Common myeloid progenitor, CD34-positive (primary cell): ENCODE results near the gene UROD.
A peak's percentile ranks its signal among the peaks of the same experiment; 100 is the strongest.

Source experiments
- CTCF ChIA-PET: fragments of 350-600 bp; sonication (Branson Sonifier 250); formaldehyde crosslinking; loops from one replicate; lab custom pipeline; 2021; ENCODE audit warnings: antibody characterized with exemption; lab: Charles Lee
- POLR2A ChIA-PET: fragments of 350-600 bp; sonication (Branson Sonifier 250); formaldehyde crosslinking; loops from one replicate; lab custom pipeline; 2021; ENCODE audit warnings: antibody characterized with exemption; lab: Charles Lee
- DNase-seq, 3 donors: peaks; one replicate each; pipeline versions ENCODE4 v3.0.0 to v3.0.0-alpha.2; 2013
- H3K27ac ChIP-seq, 2 experiments: 1 replicate in 1 of 2; 2 replicates in 1 of 2; pipeline ENCODE4 v1.7.0; 2013; ENCODE audit warnings: inconsistent platforms in 2 of 2, low read length in 2 of 2, mild to moderate bottlenecking in 2 of 2, low read depth in 1 of 2, moderate library complexity in 1 of 2; ENCODE audit not compliant: severe bottlenecking in 2 of 2, insufficient read depth in 1 of 2, poor library complexity in 1 of 2
- H3K27me3 ChIP-seq, 5 experiments: replicated peaks in 2 of 5; 1 replicate in 3 of 5; 2 replicates in 2 of 5; pipeline versions ENCODE4 v1.6.1 to v1.7.0; 2013; ENCODE audit warnings: low read length in 4 of 5, mild to moderate bottlenecking in 2 of 5, moderate library complexity in 2 of 5, inconsistent platforms in 1 of 5; ENCODE audit not compliant: insufficient read depth in 5 of 5, control insufficient read depth in 4 of 5
- H3K36me3 ChIP-seq, 4 experiments: 1 replicate in 2 of 4; 2 replicates in 2 of 4; pipeline versions ENCODE4 v1.6.1 to v1.7.0; 2013; ENCODE audit warnings: low read length in 3 of 4, control low read depth in 1 of 4, mild to moderate bottlenecking in 1 of 4; ENCODE audit not compliant: control insufficient read depth in 4 of 4, insufficient read depth in 4 of 4
- H3K4me1 ChIP-seq, 4 experiments: 1 replicate in 3 of 4; 2 replicates in 1 of 4; pipeline versions ENCODE4 v1.6.1 to v1.7.1; 2013; ENCODE audit warnings: low read length in 3 of 4, mild to moderate bottlenecking in 3 of 4, control low read depth in 1 of 4, inconsistent platforms in 1 of 4, moderate library complexity in 1 of 4; ENCODE audit not compliant: control insufficient read depth in 4 of 4, insufficient read depth in 4 of 4; ENCODE audit errors: control extremely low read depth in 1 of 4
- H3K4me3 ChIP-seq, 7 experiments: 1 replicate in 4 of 7; 2 replicates in 3 of 7; pipeline versions ENCODE4 v1.5.1 to v1.7.0; 2013; ENCODE audit warnings: mild to moderate bottlenecking in 7 of 7, low read length in 6 of 7, moderate library complexity in 6 of 7, inconsistent platforms in 2 of 7, low read depth in 2 of 7, control low read depth in 1 of 7; ENCODE audit not compliant: insufficient read depth in 4 of 7, control insufficient read depth in 1 of 7; ENCODE audit errors: extremely low read depth in 1 of 7
- H3K9me3 ChIP-seq, 5 experiments: 1 replicate in 4 of 5; 2 replicates in 1 of 5; pipeline versions ENCODE4 v1.6.1 to v1.7.1; 2013; ENCODE audit warnings: low read length in 4 of 5, mild to moderate bottlenecking in 2 of 5, inconsistent platforms in 1 of 5, low read depth in 1 of 5, moderate library complexity in 1 of 5; ENCODE audit not compliant: control insufficient read depth in 4 of 5, insufficient read depth in 2 of 5; ENCODE audit errors: control extremely low read depth in 1 of 5
- WGBS: methylation state at CpG from one replicate; pipeline ENCODE4 v1.1.5; 2013; ENCODE audit not compliant: insufficient coverage; 5-methylcytosine and 5-hydroxymethylcytosine counted together

UROD gene

GRCh38 chr1:45037456-45037855 lies 25.4 kb downstream of the UROD start:
- Histone ChIP-seq H3K4me1 (peaks cover 0 to 2% (median under 1%) of the 10 kb centered on the region in 4 experiments), H3K36me3 (peaks cover 0 to 3% (median 0%) of the 10 kb centered on the region in 4 experiments), H3K4me3 (no peak overlapping the region), H3K9me3 (no peaks in the 10 kb centered on the region), H3K27me3 (no peaks in the 10 kb centered on the region), H3K27ac (no peak overlapping the region)
- ChIA-PET CTCF (interaction anchor here (1.4 kb wide), 1 partner anchor 18 kb away, joined by 3 read pairs; no protein-coding TSS in a partner anchor), POLR2A (no interaction called here)
- DNase-seq: peak in 2 of 3 donors; percentile 19 to 34

DNA sequence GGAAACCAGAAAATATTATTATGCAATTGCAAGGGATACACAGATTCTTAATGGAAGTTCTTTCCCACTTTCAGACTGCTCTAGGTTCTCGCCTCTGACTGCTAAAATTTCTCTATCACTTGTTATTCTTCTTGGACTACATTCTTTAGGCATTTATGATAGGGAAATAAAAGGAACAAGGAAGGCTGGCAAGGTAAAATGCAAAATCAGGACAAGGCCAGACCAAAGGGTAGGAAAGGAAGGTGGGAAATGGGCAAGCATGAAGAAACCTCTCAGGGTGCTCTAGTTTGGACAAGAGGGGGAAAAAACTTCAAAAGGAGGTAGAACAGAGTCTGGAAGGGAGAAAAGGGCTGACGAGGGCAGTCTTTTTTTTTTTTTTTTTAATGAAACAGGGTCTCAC lies 26.2 kb downstream of the UROD start:
- DNase-seq: no peak
- Histone ChIP-seq H3K36me3 (peaks cover 0 to 3% (median 0%) of the 10 kb centered on the region in 4 experiments), H3K4me1 (peaks cover 0 to 2% (median under 1%) of the 10 kb centered on the region in 4 experiments), H3K27ac (no peak overlapping the region), H3K9me3 (no peaks in the 10 kb centered on the region), H3K4me3 (no peak overlapping the region), H3K27me3 (no peaks in the 10 kb centered on the region)
- ChIA-PET POLR2A (no interaction called here), CTCF (no interaction called here)
- 100% methylated on average over 1 of the region's 2 CpGs for WGBS

- Histone ChIP-seq H3K27me3 (no peaks in the 10 kb centered on the region), H3K36me3 (peaks cover 0 to 3% (median 0%) of the 10 kb centered on the region in 4 experiments), H3K9me3 (no peaks in the 10 kb centered on the region), H3K27ac (no peak overlapping the region), H3K4me3 (no peak overlapping the region), H3K4me1 (no peaks in the 10 kb centered on the region)
- 99% methylated on average over 7 of the region's 8 CpGs for WGBS
- ChIA-PET CTCF (interaction anchor here (0.7 to 1.4 kb wide), 2 partner anchors 12 to 20 kb away, joined by 3 to 4 read pairs; no protein-coding TSS in a partner anchor), POLR2A (no interaction called here)
- DNase-seq: peak; percentile 40 to 79 (median 59)
These were observed 26.8 kb downstream of the UROD start for GRCh38 chr1:45038661-45039364.

GRCh38 chr1:45040297-45040696 lies 28.2 kb downstream of the UROD start:
- no peak overlapping the region for H3K27ac ChIP-seq
- ChIA-PET CTCF (interaction anchor here (0.9 to 1.1 kb wide), 2 partner anchors 10 to 22 kb away, joined by 3 to 4 read pairs; no protein-coding TSS in a partner anchor), POLR2A (no interaction called here)
- H3K4me1 ChIP-seq: no peaks in the 10 kb centered on the region
- no peaks in the 10 kb centered on the region for H3K9me3 ChIP-seq
- H3K27me3 ChIP-seq: no peaks in the 10 kb centered on the region
- H3K36me3 ChIP-seq: no peaks in the 10 kb centered on the region
- no peak for DNase-seq
- WGBS: 100% methylated on average over 2 of the region's 5 CpGs
- H3K4me3 ChIP-seq: no peak overlapping the region

DNA sequence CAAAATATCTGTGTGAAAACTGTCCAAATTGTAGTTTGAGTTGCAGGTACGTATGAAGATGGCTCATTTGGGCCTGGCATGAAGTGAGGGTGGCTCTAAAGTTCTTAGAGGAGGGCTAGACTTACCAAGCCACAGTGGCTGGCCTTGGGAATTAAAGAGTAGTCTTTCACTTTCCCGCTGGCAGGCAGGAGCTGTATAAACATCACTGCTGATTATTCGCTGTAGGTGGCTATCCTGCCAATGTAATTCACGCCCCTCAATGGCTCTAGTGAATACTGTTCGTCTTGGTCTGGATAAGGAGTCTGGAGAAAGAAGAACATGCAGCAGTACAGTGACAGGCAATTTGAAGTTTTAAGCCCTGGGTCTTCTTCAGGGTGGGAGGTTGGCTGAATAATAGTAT lies 31.0 kb downstream of the UROD start:
- Histone ChIP-seq H3K4me3 (no peak overlapping the region), H3K9me3 (no peaks in the 10 kb centered on the region), H3K4me1 (no peaks in the 10 kb centered on the region), H3K27me3 (no peaks in the 10 kb centered on the region), H3K36me3 (peaks cover 0 to 2% (median 0%) of the 10 kb centered on the region in 4 experiments), H3K27ac (no peak overlapping the region)
- ChIA-PET CTCF (interaction anchor here (1.2 kb wide), 1 partner anchor 9 kb away, joined by 5 read pairs; no protein-coding TSS in a partner anchor), POLR2A (no interaction called here)
- WGBS: 100% methylated on average over 5 of the region's 5 CpGs
- no peak for DNase-seq

DNA sequence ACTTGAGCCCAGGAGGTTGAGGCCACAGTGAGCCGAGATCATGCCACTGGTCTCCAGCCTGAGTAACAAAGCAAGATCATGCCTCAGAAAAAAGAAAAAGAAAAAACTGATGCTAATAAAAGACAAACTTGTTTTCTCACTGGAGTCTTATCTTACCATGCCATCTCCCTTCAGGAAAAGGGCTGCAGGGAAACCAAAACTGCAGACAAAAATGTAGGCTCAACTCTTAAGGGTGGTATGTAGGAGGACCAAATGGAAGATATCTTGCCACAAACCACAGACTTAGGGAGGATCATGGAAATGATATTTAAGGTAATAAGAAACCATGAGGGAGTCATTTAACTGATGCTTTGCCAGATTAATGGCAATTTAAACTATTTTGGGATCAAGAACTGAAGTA lies 32.9 kb downstream of the UROD start:
- CTCF ChIA-PET: no interaction called here
- no peaks in the 10 kb centered on the region for H3K27me3 ChIP-seq
- POLR2A ChIA-PET: no interaction called here
- DNase-seq: no peak
- H3K4me3 ChIP-seq: no peak overlapping the region
- no peaks in the 10 kb centered on the region for H3K9me3 ChIP-seq
- H3K27ac ChIP-seq: no peak overlapping the region
- no peaks in the 10 kb centered on the region for H3K4me1 ChIP-seq
- peaks cover 0 to 2% (median 0%) of the 10 kb centered on the region in 4 experiments for H3K36me3 ChIP-seq
- WGBS: no CpG with 5 or more reads among the region's 1 CpG

DNA sequence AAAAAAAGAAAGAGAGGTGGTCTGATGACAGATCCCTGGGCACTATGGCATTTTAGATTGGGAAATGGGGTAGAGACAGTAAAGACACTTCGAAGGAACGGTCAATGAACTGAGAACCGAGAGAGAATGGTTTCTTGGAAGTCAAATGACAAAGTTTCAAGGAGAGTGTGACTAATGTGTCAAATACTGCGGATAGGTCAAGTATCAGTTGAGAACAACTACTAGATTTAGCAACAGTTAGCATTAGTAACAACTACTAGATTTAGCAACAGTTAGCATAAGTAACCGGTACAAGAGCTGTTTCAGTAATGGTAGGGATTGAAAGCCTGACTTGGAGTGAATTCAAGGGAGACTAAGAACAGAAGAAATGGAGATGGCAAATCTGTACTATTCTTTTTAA lies 35.0 kb downstream of the UROD start:
- Histone ChIP-seq H3K4me3 (no peak overlapping the region), H3K27me3 (no peaks in the 10 kb centered on the region), H3K9me3 (no peaks in the 10 kb centered on the region), H3K27ac (no peak overlapping the region), H3K4me1 (peaks cover 0 to 10% (median 5%) of the 10 kb centered on the region in 4 experiments), H3K36me3 (peaks cover 0 to 2% (median 0%) of the 10 kb centered on the region in 4 experiments)
- CTCF ChIA-PET: no interaction called here
- 100% methylated on average over 1 of the region's 5 CpGs for WGBS
- no peak for DNase-seq
- POLR2A ChIA-PET: no interaction called here
